ENCODE results near the gene RAC3. TPM values are rescaled to one million over a fixed set of nuclear protein-coding genes. Genes with fewer than 3 reads are reported as not detected.

Gene RAC3
- total RNA-seq, 1 donor from 2014 or later: 0.49 TPM

- intact Hi-C loops (cut with micrococcal nuclease): no loop called here
- no peak for TF ChIP-seq CTCF (IDR thresholded peaks at IDR 0.05)
- ChIA-PET CTCF (no interaction called here), POLR2A (interaction anchor here (0.6 to 1.8 kb wide), 2 partner anchors 15 to 21 kb away, joined by 4 read pairs; partner anchors contain the start of gene FASN)
- peaks cover 26% of the 10 kb centered on the region for H3K36me3 Mint-ChIP-seq (ENCODE audit: low read depth)
- H3K4me3 Mint-ChIP-seq: no peak overlapping the region
- peaks cover 3% of the 10 kb centered on the region for H3K27me3 Mint-ChIP-seq
- no peaks in the 10 kb centered on the region for H3K9me3 Mint-ChIP-seq
- ATAC-seq (ENCODE audit: low read depth) (no peak), DNase-seq (no peak)
- no peak overlapping the region for H3K27ac Mint-ChIP-seq
- H3K4me1 Mint-ChIP-seq: no peaks in the 10 kb centered on the region
These were observed 46.3 kb downstream of the RAC3 start for GRCh38 chr17:82077617-82078358.

GRCh38 chr17:82078433-82078832 is 47.0 kb downstream of the RAC3 start:
- DNase-seq (no peak), ATAC-seq (ENCODE audit: low read depth) (no peak)
- CTCF ChIA-PET: no interaction called here
- intact Hi-C loops (cut with micrococcal nuclease): no loop called here
- Mint-ChIP-seq H3K4me1 (no peaks in the 10 kb centered on the region), H3K27me3 (peaks cover 3% of the 10 kb centered on the region), H3K27ac (no peak overlapping the region), H3K4me3 (no peak overlapping the region), H3K36me3 (ENCODE audit: low read depth) (peaks cover 33% of the 10 kb centered on the region), H3K9me3 (no peaks in the 10 kb centered on the region)
- POLR2A ChIA-PET: interaction anchor here (0.6 kb wide), 2 partner anchors 14 to 154 kb away, joined by 4 to 5 read pairs; no protein-coding TSS in a partner anchor
- TF ChIP-seq CTCF (IDR thresholded peaks at IDR 0.05): no peak

- intact Hi-C loops (cut with micrococcal nuclease): no loop called here
- Mint-ChIP-seq H3K4me3 (no peak overlapping the region), H3K27me3 (peaks cover 3% of the 10 kb centered on the region), H3K27ac (no peak overlapping the region), H3K4me1 (no peaks in the 10 kb centered on the region), H3K36me3 (ENCODE audit: low read depth) (peaks cover 38% of the 10 kb centered on the region), H3K9me3 (no peaks in the 10 kb centered on the region)
- no peak for TF ChIP-seq CTCF (IDR thresholded peaks at IDR 0.05)
- ChIA-PET POLR2A (interaction anchor here (0.6 kb wide), 1 partner anchor 155 kb away, joined by 5 read pairs; no protein-coding TSS in a partner anchor), CTCF (no interaction called here)
- ATAC-seq (ENCODE audit: low read depth) (no peak), DNase-seq (no peak)
These were observed 47.7 kb downstream of the RAC3 start for GRCh38 chr17:82079001-82079677.

GRCh38 chr17:82080048-82080788 is 48.7 kb downstream of the RAC3 start:
- Mint-ChIP-seq H3K4me3 (no peak overlapping the region), H3K27ac (no peak overlapping the region), H3K9me3 (no peaks in the 10 kb centered on the region), H3K36me3 (ENCODE audit: low read depth) (peaks cover 47% of the 10 kb centered on the region), H3K4me1 (no peaks in the 10 kb centered on the region), H3K27me3 (no peaks in the 10 kb centered on the region)
- no peak for TF ChIP-seq CTCF (IDR thresholded peaks at IDR 0.05)
- ChIA-PET POLR2A (interaction anchor here (0.5 kb wide), 1 partner anchor 14 kb away, joined by 9 read pairs; no protein-coding TSS in a partner anchor), CTCF (no interaction called here)
- ATAC-seq (ENCODE audit: low read depth) (no peak), DNase-seq (no peak)
- intact Hi-C loops (cut with micrococcal nuclease): no loop called here

All from activated B cell treated with CpG ODN at 0.5 μM for 24 hours (primary cell).